HG02642 (cell line): ENCODE results near the gene RESF1.

Experiments
- ATAC-seq: cut with Tn5 transposase; IDR thresholded peaks from one replicate; pipeline ENCODE4 v1.9.1; 2021; ENCODE audit warnings: mild to moderate bottlenecking; ENCODE audit not compliant: unreplicated experiment, poor library complexity

RESF1 gene

GRCh38 chr12:32005496-32006125, 46.4 kb downstream of the RESF1 start:
- no peak for ATAC-seq
